GM19438 (cell line): ENCODE data around the gene PCDHA7.
"Not testable (repeated sequence)": the region's sequence is repeated elsewhere in the genome, so short reads cannot be mapped to it uniquely, and the experiment has no call there.

Experiments used
- ATAC-seq: cut with Tn5 transposase; IDR thresholded peaks from one replicate; pipeline ENCODE4 v1.9.1; 2021; ENCODE audit warnings: low read depth; ENCODE audit not compliant: unreplicated experiment

The PCDHA7 gene, protein sequence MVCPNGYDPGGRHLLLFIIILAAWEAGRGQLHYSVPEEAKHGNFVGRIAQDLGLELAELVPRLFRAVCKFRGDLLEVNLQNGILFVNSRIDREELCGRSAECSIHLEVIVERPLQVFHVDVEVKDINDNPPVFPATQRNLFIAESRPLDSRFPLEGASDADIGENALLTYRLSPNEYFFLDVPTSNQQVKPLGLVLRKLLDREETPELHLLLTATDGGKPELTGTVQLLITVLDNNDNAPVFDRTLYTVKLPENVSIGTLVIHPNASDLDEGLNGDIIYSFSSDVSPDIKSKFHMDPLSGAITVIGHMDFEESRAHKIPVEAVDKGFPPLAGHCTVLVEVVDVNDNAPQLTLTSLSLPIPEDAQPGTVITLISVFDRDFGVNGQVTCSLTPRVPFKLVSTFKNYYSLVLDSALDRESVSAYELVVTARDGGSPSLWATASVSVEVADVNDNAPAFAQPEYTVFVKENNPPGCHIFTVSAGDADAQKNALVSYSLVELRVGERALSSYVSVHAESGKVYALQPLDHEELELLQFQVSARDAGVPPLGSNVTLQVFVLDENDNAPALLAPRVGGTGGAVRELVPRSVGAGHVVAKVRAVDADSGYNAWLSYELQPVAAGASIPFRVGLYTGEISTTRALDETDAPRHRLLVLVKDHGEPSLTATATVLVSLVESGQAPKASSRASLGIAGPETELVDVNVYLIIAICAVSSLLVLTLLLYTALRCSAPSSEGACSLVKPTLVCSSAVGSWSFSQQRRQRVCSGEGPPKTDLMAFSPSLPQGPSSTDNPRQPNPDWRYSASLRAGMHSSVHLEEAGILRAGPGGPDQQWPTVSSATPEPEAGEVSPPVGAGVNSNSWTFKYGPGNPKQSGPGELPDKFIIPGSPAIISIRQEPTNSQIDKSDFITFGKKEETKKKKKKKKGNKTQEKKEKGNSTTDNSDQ

DNA sequence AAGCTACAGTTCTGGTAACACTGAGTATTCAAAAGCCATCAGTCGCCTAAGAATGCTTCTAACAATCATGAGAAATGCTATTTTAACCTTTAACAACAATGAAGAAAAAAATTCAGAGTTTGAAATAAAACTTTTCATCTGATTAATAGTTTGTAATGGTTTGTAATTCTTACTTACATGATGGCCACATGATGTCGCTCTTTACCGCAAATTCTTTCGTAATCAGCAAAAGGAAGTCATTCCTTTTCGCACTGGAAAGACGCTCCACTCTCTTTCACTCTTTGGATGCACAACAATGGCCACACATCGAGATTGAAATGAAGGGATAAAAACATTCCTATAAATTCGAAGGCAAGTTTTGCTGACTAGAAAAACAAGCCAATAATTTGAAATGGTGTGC is at the start of gene PCDHA7:
Gene PCDHA7, plus strand, starts transcription at position 277 of the 400 bp plus-strand sequence. Its CDS starts 115 bp downstream, at position 392.
- no peak for ATAC-seq

DNA sequence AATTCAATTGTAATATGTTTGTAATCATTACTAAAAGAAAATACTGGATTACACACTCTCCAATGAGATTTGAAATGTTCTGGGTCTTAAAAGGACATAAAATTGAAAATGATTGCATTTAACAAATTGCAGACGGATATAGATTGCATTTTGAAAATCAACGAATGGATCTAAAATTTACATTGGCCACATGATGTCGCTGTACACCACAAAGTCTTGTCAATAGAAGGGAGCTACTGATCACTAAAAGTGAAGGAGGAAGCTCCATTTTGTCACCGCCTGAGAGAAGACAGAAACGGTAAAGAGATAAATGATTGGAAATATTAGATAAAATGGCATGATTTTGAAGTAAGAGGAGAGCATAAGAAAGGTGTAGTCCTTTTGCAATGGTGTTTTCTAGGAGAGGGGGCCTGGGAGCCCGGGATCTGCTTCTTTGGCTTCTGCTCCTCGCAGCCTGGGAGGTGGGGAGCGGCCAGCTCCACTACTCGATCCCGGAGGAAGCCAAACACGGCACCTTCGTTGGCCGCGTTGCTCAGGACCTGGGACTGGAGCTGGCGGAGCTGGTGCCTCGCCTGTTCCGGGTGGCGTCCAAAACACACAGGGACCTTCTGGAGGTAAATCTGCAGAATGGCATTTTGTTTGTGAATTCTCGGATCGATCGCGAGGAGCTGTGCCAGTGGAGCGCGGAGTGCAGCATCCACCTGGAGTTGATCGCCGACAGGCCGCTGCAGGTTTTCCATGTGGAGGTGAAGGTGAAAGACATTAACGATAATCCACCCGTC is 48.0 kb upstream of the PCDHA7 start, which contains the start of gene PCDHA1:
Gene PCDHA1, plus strand, starts transcription at position 236 of the 782 bp plus-strand sequence.
- ATAC-seq = no peak

DNA sequence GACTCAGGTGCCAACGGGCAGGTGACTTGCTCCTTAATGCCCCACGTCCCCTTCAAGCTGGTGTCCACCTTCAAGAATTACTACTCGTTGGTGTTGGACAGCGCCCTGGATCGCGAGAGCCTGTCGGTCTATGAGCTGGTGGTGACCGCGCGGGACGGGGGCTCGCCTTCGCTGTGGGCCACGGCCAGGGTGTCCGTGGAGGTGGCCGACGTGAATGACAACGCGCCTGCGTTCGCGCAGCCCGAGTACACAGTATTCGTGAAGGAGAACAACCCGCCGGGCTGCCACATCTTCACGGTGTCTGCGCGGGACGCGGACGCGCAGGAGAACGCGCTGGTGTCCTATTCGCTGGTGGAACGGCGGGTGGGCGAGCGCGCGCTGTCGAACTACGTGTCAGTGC is 46.6 kb upstream of the PCDHA7 start:
- ATAC-seq = not testable (repeated sequence)

DNA sequence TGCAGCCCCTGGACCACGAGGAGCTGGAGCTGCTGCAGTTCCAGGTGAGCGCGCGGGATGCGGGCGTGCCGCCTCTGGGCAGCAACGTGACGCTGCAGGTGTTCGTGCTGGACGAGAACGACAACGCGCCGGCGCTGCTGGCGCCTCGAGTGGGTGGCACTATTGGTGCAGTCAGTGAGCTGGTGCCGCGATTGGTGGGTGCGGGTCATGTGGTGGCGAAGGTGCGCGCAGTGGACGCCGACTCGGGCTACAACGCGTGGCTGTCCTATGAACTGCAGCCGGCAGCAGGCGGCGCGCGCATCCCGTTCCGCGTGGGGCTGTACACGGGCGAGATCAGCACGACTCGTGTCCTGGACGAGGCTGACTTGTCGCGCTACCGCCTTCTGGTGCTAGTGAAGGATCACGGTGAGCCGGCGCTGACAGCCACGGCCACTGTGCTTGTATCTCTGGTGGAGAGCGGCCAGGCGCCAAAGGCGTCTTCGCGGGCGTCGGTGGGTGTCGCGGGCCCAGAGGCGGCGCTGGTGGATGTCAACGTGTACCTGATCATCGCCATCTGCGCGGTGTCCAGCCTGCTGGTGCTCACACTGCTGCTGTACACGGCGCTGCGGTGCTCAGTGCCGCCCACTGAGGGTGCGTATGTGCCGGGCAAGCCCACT is 46.1 kb upstream of the PCDHA7 start:
- not testable (repeated sequence) for ATAC-seq

DNA sequence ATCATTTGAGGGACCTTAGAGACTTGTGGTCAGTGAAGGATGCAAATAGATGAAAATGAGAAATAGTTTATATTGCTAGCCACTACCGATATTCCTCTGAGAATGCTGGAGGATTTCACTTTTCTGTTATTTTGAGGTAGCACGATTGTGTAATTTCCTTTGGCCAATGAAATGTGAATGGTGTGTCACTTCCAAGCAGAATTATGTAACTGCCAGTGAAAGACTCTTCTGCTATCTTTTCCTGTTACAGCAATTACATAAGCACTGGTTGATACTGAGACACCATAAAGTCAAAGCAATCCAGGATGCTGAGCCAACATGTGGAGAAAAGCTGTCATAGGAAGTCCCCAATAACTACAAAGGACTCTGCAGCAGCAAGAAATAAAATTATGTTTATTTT is 43.0 kb upstream of the PCDHA7 start:
- no peak for ATAC-seq

DNA sequence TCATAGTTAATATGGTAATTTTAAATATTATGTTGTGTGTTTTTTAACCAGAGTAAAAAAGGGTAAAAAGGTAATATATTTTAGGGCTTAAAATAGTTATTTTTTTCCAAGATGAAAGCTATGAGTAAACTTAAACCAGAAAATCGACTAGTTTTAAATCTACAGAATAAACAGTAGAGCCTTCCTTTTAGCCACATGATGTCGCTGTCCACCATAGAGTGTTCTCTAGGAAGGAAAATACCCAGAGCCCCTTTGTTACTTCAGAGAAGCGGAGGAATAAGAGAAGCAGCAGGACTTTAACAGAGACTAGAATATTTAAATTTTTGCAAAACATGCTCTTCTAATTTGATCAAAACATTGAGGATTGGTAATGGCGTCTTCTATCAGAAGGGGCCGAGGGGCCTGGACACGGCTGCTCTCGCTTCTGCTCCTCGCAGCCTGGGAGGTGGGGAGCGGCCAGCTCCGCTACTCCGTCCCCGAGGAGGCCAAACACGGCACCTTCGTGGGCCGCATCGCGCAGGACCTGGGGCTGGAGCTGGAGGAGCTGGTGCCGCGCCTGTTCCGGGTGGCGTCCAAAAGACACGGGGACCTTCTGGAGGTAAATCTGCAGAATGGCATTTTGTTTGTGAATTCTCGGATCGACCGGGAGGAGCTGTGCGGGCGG is 39.3 kb upstream of the PCDHA7 start, which contains the start of gene PCDHA2:
Gene PCDHA2, plus strand, starts transcription at position 258 of the 664 bp plus-strand sequence.
- ATAC-seq = no peak

DNA sequence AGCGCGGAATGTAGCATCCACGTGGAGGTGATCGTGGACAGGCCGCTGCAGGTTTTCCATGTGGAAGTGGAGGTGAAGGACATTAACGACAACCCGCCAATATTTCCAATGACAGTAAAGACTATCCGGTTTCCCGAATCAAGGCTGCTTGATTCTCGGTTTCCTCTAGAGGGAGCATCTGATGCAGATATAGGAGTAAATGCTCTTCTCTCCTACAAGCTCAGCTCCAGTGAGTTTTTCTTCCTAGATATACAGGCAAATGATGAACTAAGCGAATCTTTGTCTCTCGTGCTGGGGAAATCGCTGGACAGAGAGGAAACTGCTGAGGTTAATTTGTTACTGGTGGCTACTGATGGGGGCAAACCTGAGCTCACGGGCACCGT is 38.8 kb upstream of the PCDHA7 start:
- ATAC-seq = no peak

DNA sequence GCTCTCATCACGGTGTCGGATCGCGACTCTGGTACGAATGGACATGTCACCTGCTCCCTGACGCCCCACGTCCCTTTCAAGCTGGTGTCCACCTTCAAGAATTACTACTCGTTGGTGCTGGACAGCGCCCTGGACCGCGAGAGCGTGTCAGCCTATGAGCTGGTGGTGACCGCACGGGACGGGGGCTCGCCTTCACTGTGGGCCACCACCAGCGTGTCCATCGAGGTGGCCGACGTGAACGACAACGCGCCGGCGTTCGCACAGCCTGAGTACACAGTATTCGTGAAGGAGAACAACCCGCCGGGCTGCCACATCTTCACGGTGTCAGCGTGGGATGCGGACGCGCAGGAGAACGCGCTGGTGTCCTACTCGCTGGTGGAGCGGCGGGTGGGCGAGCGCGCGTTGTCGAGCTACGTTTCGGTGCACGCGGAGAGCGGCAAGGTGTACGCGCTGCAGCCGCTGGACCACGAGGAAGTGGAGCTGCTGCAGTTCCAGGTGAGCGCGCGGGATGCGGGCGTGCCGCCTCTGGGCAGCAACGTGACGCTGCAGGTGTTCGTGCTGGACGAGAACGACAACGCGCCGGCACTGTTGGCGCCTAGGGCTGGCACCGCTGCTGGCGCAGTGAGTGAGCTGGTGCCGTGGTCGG is 37.9 kb upstream of the PCDHA7 start:
- not testable (repeated sequence) for ATAC-seq

DNA sequence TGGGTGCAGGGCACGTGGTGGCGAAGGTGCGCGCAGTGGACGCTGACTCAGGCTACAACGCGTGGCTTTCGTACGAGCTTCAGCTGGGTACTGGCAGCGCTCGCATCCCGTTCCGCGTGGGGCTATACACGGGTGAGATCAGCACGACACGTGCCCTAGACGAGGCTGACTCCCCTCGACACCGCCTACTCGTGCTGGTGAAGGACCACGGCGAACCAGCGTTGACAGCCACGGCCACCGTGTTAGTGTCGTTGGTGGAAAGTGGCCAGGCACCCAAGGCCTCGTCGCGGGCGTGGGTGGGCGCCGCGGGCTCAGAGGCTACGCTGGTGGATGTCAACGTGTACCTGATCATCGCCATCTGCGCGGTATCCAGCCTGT is 37.4 kb upstream of the PCDHA7 start:
- no peak for ATAC-seq

DNA sequence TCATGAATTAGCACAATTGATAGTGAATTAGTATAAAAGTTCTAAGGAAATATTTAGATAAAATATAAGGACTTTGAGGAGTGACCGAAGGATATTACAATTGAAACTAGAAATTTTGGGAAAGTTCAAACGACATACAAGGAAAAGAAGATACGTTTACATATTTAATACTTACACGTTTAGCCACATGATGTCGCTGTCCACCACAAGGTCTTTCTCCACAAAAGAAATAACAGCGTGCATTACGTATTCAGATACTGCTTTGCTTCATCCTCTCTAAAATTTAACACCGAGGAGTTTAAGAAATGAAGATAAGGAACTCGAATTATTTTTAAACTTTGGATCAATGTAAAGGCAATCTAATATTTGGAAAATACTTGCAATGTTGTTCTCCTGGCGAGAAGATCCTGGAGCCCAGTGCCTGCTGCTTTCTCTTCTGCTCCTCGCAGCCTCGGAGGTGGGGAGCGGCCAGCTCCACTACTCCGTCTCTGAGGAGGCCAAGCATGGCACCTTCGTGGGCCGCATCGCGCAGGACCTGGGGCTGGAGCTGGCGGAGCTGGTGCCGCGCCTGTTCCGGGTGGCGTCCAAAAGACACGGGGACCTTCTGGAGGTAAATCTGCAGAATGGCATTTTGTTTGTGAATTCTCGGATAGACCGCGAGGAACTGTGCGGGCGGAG is 33.1 kb upstream of the PCDHA7 start, which contains the start of gene PCDHA3:
Gene PCDHA3, plus strand, starts transcription at position 242 of the 678 bp plus-strand sequence.
- no peak for ATAC-seq

DNA sequence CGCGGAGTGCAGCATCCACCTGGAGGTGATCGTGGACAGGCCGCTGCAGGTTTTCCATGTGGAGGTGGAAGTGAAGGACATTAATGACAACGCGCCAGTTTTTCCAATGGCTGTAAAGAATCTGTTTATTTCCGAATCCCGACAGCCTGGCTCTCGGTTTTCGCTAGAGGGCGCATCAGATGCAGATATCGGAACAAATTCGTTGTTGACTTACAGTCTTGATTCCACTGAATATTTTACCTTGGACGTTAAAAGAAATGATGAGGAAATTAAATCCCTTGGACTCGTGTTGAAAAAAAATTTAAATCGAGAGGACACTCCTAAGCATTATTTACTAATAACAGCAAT is 32.6 kb upstream of the PCDHA7 start:
- ATAC-seq = no peak

DNA sequence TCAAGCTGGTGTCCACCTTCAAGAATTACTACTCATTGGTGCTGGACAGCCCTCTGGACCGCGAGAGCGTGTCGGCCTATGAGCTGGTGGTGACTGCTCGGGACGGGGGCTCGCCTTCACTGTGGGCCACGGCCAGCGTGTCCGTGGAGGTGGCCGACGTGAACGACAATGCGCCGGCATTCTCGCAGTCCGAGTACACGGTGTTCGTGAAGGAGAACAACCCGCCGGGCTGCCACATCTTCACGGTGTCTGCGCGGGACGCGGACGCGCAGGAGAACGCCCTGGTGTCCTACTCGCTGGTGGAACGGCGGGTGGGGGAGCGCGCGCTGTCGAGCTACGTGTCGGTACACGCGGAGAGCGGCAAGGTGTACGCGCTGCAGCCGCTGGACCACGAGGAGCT is 31.7 kb upstream of the PCDHA7 start:
- not testable (repeated sequence) for ATAC-seq

DNA sequence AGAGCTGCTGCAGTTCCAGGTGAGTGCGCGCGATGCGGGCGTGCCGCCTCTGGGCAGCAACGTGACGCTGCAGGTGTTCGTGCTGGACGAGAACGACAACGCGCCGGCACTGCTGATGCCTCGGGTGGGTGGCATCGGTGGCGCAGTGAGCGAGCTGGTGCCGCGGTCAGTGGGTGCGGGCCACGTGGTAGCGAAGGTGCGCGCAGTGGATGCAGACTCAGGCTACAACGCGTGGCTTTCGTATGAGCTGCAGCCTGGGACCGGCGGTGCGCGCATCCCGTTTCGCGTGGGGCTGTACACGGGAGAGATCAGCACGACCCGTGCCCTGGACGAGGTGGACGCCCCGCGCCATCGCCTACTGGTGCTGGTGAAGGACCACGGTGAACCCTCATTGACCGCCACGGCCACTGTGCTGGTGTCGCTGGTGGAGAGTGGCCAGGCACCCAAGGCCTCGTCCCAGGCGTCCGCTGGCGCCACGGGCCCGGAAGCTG is 31.2 kb upstream of the PCDHA7 start:
- no peak for ATAC-seq

DNA sequence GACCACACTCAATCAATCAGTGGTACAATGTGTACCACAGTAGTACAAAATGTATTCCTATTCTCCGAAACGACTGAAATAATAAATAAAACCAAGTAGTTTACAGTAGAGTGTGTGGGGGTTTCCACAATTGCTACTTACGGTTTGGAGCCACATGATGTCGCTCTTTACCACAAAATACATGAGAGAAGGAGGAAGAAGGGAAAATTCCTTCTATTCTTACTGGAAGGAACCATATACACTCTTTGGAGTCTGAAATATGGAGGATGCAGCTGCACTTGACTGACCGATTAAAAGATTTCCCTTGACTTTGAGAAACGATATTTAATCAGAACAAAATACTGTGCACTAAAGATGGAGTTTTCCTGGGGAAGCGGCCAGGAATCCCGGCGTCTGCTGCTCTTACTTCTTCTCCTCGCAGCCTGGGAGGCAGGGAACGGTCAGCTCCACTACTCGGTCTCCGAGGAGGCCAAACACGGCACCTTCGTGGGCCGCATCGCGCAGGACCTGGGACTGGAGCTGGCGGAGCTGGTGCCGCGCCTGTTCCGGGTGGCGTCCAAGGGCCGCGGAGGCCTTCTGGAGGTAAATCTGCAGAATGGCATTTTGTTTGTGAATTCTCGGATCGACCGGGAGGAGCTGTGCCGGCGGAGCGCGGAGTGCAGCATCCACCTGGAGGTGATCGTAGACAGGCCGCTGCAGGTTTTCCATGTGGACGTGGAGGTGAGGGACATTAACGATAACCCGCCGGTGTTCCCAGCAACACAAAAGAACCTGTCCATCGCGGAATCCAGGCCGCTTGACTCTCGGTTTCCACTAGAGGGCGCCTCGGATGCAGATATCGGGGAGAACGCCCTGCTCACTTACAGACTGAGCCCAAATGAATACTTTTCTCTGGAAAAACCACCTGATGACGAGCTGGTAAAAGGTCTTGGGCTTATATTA is 27.0 kb upstream of the PCDHA7 start, which contains the start of gene PCDHA4:
Gene PCDHA4, plus strand, starts transcription at position 235 of the 942 bp plus-strand sequence.
- no peak for ATAC-seq

DNA sequence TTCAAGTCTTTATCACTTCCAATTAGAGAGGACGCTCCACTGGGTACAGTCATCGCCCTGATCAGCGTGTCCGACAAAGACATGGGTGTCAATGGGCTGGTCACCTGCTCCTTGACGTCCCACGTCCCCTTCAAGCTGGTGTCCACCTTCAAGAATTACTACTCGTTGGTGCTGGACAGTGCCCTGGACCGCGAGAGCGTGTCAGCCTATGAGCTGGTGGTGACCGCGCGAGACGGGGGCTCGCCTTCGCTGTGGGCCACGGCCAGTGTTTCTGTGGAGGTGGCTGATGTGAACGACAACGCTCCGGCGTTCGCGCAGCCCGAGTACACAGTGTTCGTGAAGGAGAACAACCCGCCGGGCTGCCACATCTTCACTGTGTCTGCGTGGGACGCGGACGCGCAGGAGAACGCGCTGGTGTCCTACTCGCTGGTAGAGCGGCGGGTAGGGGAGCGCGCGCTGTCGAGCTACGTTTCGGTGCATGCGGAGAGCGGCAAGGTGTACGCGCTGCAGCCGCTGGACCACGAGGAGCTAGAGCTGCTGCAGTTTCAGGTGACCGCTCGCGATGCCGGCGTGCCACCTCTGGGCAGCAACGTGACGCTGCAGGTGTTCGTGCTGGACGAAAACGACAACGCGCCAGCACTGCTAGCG is 25.7 kb upstream of the PCDHA7 start:
- not testable (repeated sequence) for ATAC-seq

DNA sequence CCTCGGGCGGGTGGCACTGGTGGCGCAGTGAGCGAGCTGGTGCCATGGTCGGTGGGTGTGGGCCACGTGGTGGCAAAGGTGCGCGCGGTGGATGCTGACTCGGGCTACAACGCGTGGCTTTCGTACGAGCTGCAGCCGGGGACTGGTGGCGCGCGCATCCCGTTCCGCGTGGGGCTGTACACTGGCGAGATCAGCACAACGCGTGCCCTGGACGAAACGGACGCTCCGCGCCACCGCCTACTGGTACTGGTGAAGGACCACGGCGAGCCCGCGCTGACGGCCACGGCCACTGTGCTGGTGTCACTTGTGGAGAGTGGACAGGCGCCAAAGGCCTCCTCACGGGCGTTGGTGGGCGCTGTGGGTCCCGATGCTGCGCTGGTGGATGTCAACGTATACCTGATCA is 25.2 kb upstream of the PCDHA7 start:
- ATAC-seq = no peak
